ENCODE results near the gene MRPS34.
A peak's percentile ranks its signal among the peaks of the same experiment; 100 is the strongest.

DNA sequence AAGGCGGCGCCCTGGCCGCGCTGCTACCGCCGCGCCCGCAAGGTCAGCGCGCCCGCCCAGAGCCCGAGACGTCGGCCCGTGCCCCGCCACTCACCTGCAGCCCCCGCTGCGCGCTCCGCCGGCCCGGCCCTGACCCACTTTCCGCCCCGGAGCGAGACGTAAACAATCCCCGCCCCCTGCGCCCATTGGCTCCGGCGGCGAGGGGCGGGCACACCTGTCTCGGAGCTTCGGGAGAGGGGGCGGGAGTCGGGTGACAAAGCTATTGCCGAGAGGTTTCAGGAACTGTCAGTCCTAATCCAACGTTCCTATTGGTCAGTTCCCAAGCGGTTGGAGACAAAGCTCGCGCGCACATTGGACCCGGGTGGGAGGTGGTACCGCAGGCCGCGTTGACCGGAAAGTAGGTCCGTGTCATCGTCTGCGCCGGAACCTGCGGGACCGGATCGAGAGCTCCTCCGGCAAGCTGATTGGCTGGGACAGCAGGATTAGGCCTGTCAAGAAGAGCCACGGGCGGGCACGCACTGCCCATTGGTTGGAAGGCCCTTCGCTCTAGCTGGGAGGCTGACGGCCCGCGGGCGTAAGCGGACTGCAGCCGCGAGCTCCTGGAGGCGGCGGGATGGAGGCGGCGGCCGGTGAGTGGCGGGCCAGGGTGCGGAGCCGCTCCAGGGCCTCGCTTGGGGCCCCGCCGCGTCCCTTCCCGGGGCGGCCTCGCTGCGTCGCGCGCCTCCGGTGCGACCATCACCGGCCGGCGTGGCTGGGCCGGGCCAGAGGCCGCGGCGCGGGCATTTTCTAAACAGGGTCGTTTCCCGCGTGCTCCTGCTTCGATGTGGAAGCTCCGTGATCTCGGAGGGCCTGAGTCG is 9.7 kb upstream of the MRPS34 start, which contains the start of the genes NUBP2 and SPSB3:
- TF ChIP-seq POLR2A (IDR thresholded peaks at IDR 0.05; ENCODE audit: low read depth, low read length) (peak; percentile 80), POLR2AphosphoS5 (IDR thresholded peaks at IDR 0.05; ENCODE audit: low read depth, low read length) (peak; percentile 29; the same call in 1 of the 2 replicates), SPI1 (IDR thresholded peaks at IDR 0.05; ENCODE audit: low read depth, low read length) (no peak)

Data from GM12891 (cell line).